Amygdala (tissue), 56 donors: ENCODE results near the gene FHIT.

ENCODE experiments used
- DNase-seq, 56 donors: peaks; one replicate each; lab custom pipeline; 2025; lab: John Stamatoyannopoulos, UW

The FHIT gene

DNA sequence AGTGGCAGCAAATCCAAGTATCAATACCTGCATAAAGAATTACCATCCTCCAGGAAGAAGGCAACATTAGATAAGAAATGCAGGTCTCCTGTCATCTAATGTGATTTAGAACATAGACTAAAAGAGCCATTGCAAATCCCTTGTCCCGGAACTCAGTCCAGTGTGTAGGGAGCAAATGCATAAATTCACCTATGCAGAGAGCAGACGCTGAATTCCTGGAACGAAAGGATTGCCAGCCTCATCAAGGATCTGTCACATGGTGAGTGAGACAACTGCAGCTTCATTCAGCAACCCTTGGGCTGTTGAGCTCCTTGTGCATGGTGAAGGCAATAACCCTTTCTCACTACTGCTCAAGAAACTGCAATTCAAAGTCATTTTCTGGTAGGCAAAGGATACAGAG, 1504.7 kb downstream of the FHIT start:
- DNase-seq, result no peak

GRCh38 chr3:59737241-59737640, 1514.0 kb downstream of the FHIT start:
- no peak for DNase-seq

DNA sequence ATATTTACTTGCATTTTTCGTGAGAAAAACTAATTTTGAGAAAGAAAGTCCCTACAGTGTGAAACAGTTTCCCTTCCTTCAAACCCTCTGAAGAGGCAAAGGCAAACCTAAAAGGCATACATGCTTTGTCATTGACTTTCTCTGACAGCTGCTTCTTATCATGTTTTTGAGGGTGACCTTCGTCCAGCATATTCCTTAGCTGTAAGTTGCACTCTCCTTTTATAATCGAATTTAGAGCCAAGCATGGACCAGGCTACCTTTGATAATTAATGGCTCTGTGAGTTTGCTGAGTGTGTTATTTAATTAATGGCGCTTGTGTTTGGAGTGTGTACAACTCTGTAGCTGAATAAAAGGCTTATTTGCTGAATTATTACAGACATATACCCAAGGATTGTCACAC, 1517.2 kb downstream of the FHIT start:
- DNase-seq, result no peak

DNA sequence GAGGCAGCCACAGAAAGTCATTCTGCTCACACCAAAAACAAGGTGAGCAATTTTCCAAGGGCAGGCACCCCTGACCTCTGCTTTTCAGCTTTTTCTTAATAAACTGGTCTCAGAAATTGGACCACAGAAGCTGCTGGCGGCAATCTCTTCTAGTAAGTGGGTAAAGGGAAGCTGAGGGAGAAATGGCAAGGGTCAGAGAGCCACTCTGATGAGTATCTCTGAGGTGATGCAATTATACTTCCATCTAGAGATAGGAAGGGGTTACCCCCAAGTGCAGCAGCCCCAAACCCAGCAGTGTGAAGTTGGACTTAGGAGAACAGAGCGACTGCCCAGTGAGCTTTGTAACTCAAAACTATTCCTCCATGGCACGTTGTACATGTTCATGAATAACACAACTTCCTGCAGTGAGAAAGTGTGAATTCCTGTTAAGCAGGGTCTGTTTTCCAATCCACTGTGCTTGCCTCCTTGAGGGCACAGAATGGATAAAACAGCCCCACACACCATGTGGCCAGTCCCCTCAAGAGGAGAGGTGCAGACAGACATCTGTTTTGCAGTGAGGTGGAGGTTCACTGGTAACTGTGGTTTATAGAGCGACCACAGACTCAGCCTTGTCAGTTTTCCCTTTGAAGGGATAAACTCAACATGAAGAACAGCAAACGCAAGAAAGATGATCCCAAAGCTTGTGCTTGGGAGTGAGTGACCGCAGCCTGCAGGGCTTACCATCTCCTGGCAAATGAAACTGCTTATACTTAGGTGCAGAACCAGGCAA, 1518.0 kb downstream of the FHIT start:
- no peak for DNase-seq

DNA sequence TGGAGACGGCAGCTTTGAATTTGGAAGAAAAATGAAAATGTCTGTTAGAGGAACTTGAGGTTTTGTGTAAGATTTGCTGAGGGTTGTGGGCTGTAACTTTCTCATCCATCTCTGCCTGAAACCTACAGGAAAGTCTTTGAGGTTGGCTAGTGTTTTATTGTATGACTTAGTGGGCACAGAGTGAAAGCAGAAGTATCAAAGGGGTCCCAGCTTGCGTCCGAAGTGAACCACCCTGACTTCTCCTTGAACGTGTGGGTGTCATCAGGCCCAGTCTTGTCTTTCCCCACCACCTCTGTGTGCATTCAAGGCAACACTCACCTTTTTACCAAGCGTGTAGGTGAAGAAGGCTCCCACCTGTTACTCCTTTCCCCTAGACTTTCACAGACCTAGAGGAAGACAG, 1519.3 kb downstream of the FHIT start:
- no peak for DNase-seq

DNA sequence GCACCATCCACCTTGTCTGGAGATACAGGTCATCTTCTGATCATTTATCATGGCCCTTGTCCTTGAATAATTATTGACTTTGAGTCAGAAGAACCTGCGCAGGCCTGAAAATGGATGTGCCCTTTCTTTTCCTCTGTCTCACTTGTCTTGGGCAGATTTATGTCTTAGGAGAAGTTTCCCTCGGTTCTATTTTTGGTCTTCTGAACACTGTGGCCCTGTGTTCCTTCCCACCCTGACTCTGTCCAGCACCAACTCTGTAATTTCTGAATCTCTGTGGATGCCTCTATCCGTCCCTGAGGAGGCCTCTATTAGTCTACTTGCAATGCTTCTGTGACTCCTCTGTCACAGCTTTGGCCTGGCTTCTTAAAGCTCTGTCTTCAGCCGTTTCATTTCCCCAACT, 1520.7 kb downstream of the FHIT start:
- no peak for DNase-seq

DNA sequence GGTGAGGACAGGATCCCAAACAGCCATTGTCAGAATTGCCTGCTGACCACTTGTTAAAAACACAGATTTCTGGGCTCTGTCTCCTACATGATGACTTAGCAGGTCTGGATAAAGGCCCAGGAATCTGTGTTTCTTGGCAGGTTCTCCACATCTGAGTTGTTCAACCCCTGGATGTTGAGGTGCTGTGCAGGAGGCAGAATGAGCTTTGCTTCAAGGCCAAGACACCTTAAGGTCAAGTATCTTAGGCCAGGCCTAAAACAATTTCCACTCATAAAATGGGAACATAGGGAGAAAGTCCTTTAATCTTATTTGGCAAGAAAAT, 1522.7 kb downstream of the FHIT start:
- no peak for DNase-seq

- DNase-seq, result no peak
These were observed 1523.2 kb downstream of the FHIT start for GRCh38 chr3:59727902-59728586.

- DNase-seq, result no peak
These were observed 1525.0 kb downstream of the FHIT start for GRCh38 chr3:59726279-59726678.

DNA sequence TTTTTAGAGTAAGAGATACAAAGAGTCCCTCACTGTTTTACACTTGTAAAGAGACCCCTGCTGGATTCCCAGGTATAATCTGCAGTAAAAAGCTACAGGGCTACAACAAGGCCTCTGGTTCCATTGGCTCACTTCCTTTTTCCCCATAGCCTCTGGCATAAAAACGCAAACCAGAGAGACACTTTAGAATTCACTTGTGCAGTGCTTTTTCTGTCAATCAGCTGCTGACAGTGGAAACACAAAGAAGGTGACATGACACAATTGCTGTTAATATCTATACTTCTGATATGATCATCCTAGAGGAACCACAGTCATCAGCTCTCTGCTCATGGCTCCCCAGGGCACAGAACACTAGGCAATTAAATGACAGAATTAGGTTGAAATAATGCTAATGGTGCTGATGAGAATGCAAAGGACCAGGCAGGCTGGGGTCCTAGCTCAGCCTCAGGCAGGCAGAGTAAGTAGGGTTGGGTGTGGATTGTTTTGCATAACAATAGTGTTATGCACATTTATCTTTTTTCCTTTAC, 1533.5 kb downstream of the FHIT start:
- DNase-seq, result no peak

GRCh38 chr3:59714066-59714465, 1537.2 kb downstream of the FHIT start:
- no peak for DNase-seq

GRCh38 chr3:59710554-59710953, 1540.7 kb downstream of the FHIT start:
- DNase-seq, result no peak

DNA sequence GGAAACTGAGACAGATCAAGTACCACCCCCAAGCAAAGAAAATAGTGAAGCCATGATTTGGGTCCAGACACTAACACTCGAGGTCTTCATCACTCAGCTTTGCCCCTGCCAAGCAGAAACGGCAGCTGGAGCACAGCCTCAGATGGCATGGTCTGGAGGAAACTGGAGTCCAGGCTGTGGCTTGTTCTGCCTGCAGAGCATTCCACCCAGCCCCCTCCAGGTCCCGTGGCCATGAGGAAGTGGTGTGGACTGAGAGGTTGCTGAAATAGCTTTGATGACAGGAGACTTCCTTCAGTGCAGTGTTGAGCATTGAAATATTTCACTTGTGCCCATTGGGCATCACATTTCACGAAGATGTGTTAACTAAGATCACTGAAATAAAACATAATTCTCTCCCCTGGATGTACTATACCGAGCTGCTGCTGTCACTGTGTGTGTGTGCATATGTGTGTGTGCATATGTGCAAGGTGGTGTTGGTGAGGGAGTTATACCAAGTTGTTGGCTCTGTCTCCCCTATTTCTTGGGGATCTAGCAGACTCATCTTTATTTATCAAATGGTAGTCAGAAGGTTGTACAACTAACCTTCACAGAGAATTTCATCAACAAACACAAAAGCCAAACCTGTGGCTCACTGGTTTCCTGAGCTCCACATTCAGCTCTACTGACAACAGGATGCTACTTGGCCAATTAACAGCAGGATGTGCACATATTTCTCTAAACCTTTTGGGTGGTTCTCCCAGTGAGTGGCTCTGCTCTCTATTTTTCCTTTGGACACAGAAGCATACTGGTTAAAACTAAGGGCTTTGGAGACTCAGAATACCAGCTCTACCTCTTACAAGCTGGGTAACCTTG, 1541.3 kb downstream of the FHIT start:
- DNase-seq, result peak in 40 of 56 donors; percentile 0 to 66 (median 18)

GRCh38 chr3:59708202-59708601, 1543.0 kb downstream of the FHIT start:
- no peak for DNase-seq

DNA sequence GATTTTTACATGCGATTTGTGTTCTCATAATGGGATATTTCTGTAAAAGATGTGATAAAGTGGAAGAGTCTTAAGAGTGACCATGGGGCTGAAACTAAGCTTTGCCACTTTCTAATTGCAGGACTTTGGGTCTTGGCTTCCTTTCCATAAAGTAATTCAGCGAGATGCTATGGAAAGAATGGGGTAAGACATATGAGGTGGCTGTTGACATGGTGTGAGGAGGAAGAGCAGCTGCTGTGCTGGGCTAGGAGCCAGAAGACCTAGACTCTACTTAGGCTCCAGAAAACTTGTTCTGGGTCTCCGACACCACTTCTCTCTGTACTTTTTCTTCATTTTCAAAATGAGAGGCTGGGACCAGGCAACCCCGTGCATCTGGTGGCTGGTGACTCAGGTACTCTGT, 1547.0 kb downstream of the FHIT start:
- DNase-seq, result no peak

- no peak for DNase-seq
These were observed 1551.5 kb downstream of the FHIT start for GRCh38 chr3:59699648-59700320.
